ENCODE data around the gene CHRDL2.

GRCh38 chr11:74736031-74736430, 4.8 kb upstream of the CHRDL2 start:
- TF ChIP-seq CTCF (IDR thresholded peaks at IDR 0.05) (no peak), POLR2A (IDR thresholded peaks at IDR 0.05) (no peak)
